ENCODE measurements around the gene RIN3.
"Not testable (repeated sequence)": the region's sequence is repeated elsewhere in the genome, so short reads cannot be mapped to it uniquely, and the experiment has no call there.

RIN3 gene

DNA sequence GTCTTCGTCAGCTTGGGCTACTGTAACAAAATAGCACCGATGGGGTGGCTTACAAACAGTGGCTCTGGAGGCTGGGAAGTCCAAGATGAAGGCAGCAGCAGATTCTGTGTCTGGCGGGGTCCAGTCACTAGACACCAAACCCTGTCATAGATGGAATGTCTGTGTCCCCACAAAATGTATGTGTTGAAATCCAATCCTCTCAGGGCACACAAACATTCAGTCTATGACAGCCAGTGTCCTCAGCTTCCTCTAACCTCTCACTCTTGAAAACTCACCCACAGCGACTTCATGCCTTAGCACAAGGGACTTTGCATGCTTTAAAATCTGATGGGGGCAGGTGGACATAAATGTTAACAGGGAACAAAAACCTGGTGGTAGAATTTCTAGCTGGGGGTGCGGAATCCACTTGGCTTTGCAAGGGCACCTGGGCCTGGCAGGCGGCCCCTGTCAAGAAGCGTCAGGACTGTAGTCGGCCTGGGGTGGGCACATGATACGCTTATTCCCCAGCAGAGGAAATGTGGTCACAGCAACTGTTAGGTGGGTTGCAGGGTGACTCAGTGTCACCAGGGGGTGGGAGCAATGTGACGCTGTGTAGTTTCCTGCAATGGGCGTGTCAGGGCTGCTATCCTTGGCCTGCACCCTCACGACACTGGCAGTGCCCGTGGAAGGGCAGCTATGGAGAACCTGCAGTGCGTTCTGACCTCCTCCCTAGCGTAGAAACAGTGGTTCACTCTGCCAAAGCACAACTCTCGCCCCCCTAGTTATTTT, 17.7 kb downstream of the RIN3 start:
- DNase-seq = no peak

DNA sequence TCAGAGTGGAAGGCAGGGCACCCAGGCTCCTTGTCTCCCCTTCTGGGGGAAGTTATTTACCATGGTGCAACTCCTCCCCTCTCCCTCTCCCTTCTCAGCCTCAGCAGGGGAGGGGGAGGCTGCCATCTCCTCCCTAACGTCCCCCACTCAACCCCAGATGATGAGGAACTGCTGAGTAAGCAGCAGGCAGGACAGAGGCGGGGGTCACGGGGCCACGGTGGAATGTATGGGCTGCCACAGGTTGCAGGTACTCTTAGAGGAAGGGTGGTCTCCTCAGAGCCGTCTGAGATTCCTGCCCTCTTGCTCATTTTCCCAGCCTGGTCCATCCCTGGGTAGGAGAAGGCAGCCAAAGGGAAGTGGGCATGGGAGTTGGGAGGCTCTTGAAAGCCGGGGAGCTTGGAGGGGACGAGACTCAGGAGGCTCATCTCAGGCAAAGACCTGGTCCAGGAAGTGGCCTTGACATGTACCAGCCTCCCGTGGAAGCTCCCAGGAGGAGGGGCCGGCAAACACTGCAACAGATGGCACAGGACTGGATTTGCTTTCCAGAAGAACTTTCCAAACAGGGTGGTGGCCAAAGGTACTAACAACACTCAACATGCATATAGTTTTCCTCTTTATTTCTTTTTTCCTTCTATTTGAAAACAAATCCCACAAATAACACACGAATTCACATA, 19.0 kb downstream of the RIN3 start:
- DNase-seq = no peak

DNA sequence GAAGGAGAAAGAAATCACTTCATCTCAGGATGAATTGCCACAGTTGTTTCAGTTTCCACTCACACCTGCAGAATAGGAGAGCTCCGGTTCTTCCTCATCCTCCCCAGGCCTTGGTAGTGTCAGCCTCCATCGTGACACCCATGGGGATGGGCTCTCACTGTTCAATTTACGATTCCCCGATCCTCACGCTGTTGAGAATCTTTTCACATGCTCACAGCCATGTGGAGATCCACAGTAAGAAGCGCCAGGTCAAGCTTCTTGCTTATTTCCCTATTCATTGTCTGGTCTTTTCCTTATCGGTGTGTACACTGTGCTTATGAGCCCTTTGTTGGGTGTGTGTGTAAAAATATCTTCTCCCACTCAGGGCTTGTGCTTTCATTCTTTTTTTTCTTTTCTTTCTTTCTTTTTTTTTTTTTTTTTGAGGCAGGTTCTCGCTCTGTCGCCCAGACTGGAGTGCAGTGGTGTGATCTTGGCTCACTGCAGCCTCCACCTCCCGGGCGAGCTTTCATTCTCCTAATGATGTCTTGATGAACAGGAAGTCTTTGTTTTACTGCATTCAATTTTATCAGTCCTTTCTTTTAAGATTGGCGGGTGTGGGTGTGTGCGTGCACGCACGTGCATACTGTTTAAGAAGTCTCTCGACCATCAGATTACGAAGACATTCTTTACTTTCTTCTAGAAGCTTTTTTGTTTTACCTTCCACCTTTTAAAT, 21.5 kb downstream of the RIN3 start:
- DNase-seq = no peak

DNA sequence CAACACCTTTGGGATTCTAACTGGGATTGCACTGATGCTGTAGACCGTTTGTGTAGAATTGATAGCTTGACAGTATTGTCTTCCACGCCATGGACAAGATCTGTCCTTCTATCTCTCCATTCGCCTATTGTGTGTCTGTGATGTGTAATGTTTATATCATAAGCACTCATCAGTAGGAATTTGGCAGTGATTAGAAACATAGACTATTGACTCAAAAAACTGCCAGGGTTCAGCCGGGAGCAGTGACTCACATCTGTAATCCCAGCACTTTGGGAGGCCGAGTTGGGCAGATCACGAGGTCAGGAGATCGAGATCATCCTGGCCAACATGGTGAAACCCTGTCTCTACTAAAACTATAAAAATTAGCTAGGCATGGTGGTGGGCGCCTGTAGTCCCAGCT, 22.6 kb downstream of the RIN3 start:
- DNase-seq = not testable (repeated sequence)

DNA sequence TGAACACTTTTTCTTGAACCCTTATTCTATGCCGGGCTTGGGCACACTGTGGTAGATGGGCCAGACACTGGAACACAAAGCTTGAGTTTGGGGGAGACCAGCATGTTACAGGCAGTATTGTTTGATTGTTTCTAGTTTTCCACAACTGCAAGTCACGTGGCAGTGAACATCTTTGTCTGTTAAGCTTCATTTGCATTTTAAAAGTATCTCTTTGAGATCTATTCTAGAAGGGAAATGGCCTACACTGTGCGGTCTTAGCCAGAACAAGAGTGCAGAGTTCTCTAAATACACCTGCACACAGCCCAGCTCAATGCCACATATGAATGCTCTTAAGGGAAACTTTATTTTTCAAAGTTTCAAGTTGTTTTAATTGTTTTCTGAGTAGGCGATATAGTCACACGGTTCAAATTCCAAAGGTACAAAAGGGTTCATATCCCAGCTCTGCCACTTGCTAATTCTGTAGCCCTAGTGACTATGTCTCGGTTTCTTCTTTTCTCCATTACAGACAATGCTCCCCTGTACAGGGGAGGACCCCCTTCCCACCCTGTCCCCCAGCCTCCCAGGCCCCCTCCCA, 24.9 kb downstream of the RIN3 start:
- no peak for DNase-seq

DNA sequence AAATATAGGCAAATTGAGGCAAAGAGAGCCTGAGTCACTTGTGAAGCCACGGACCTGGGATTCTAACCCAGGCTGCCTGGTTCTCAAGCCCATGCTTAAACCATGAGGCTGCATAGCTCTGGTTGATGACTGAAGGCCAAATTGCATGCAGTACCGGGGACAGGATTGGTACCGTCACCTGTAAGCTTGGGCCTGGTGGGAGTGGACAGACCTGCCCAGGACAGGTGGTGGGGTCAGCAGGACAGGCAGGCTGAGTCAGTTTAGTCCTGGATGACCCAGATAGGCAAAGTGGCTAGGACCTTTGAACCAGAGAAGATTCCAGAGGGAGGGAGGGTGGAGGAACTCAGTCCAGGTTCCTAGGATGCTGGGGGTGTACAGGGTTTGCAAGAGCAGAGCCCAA, 25.8 kb downstream of the RIN3 start:
- no peak for DNase-seq

DNA sequence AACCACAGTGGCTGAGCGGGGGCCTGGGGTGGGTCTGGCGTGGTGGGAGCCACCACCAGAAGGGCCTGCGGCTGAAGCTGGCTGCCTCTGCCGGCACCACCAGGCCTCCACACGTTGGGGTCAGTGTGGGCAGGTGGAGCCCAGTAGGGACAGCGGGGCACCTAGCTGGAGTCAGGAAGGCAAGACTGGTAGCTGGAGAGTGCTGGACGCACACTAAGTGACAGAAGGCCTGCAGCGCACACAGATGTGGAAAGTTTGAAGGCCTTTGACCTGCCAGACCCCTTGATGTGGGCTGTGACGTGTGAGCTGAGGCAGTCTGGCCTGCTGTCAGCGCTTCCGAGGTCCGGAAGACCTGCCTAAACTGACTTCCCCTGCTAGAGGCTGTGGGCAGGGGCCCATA, 26.3 kb downstream of the RIN3 start:
- DNase-seq = no peak

DNA sequence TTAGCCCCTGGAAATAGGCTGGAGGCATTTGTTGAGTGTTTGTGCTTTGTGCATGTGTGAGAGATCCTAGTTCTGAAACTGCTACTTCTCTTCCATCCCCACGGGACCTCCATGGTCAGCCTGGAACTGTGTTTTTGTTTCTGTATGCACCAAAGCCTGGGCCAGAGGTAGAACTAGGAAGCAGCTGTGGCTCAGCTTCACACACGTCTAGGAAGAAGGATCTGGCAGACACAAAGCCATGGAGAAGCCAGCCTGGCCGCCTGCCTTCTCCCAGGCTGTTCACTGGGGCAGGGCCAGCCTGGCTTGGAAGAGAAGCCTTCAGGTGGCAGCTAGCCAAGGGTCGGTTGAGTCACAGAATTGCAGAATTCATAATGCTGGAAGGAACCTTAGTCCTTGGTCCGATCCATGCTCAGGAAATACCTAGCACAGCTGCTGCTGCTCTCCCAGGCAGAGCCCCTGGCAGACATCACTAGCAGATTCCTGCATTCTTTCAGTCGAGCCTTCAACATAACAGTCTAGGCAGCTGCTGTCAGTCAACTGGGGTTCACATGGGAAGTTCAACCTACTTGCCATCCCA, 27.0 kb downstream of the RIN3 start:
- DNase-seq = peak; percentile 61

DNA sequence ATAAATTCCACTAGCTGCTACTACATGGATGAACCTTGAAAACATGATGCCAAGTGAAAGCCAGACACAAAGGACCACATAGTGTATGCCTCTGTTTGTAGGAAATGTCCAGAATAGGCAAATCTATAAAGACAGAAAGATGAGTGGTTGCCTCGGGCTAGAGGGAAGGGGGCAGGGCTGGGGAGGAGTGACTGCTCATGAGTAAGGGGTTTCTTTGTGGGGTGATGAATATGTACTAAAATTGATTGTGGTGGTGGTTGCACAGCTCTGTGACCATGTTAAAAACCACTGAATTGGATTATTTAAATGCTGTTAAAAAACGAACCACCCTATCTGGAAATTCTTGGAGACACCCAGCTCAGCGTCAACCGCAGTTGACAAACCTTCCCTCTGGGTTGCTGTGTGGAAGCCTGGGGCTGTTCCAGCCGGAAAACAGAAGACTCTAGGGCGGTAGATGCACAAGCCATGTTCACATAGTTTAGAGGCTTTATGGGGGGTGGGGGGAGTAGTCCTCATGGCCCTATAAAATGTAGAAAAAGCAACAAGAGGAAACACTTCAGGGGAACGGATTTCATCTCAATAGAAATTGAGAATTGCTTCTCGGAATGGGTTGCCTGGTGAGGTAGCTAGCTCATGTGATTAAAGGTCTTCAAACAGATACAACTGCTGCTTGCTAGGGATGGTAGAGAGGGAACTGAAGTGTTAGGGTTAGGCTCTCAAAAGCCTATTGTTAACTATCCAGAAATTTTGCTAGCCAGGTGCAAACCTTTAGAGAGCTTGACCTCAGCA, 29.4 kb downstream of the RIN3 start:
- peak; percentile 15 for DNase-seq

DNA sequence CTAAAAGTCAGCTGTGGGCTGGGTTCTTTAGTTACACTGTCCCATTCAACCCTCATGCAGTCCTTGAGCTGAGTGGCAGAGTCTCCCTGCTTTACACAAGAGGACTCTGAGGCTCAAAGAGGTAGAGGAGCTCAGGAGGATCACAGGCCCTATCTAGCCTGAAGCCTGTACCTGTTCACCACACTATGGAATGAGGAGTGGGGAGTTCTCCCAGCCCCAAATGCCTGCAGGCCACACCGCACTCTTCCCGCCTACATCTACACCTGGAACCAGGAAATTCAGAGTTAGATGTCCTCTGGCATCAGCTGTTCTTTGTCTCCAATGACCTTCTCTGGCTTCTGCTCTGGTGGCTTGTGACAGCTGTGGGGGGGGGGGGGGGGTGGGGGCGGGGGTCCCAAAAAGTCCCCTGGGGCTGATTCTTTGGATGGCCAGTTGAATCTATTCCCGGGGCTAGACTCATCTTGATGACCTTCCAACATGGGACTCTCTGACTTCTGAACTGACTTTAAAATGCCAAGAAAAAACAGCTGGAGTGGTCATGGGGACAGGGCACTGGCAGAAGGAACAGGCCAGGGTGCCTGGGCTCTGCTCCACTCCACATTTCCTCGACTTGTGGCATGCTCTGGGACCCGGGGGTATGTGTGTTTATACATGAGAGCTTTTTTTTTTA, 30.6 kb downstream of the RIN3 start:
- no peak for DNase-seq

DNA sequence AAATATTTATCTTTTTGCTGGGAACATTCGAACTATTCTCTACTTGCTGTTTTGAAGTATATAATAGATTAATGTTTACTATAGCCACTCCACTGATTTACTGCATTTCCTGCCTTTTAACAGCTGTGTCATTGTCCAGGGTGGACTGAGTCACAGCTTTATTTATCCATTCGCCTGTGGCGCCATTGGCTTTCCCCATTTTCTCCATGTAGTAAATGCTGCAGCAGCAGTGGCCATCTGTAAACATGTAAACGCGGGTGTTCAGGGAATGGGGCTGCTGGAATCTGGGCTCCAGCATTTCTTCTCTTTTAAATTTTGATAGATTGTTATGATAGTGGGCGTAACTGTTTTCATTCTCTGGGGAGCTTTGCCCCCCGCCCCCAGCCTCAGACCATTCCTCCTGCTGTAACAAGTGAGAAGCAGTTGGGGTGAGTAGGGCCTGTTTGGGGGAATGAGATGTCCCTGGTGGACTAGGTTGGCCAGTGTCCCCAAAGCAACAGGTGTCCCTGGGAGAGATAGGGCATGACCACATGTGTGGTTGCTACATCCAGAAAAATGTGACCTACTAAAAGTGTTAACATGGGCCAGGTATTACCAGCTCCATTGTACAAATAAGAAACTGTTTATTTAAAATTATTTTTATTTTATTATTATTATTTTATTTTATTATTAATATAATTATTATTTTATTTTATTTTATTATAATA, 32.9 kb downstream of the RIN3 start:
- DNase-seq = peak; percentile 42

DNA sequence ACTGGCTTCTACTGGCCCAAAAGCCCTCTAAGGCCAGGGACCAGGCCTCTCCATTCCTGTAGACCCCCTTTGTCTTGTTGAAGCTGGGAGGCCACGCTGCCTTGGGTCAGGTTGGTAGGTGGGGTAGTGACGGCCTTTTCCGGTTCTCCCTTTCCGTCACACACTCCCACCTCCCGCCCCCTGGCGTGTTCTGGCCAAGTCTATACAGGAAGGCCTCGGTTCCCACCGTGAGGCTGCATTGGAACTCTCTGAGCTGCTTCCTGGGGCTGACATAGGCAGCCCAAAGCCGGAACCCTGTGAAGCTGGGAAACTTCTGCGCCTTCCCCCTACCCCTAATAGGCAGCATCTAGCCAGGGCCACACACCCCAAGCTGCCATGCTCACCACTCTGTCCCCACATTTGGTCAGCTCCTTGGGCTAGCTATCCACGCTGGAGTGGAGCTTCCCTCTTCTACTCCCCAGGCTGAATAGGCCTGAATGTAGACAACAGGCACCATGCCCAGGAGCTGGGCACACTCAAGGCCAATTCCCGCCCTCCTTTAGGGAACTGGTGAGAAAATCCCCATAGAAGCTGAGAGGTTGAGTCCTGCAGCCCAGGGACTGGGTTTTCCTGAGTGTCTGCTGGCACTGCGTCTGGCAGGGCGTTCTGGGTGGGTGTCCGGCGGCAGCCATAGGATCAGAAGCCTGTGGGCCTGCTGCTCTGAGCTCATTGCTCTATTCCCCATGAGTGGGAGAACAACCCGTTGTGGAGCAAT, 35.7 kb downstream of the RIN3 start:
- no peak for DNase-seq

DNA sequence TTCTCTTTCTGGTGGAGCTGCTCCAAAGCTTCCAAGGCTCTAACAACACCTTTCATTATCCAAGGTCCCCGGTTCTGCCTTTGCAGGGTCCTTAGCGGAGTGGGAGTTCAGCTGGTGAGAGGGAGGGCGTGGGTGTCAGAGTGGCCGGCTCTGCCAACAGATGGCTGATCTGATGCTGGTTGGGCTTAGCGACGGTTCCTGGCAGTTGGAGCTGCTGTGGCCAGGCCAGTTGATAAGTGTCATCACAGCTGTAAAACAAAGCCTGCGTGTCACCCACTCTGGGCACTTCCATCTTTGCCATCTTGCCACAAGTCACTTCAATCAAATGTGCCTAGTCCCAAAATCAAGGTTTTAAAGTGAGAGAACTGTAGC, 36.3 kb downstream of the RIN3 start:
- DNase-seq = peak; percentile 31

DNA sequence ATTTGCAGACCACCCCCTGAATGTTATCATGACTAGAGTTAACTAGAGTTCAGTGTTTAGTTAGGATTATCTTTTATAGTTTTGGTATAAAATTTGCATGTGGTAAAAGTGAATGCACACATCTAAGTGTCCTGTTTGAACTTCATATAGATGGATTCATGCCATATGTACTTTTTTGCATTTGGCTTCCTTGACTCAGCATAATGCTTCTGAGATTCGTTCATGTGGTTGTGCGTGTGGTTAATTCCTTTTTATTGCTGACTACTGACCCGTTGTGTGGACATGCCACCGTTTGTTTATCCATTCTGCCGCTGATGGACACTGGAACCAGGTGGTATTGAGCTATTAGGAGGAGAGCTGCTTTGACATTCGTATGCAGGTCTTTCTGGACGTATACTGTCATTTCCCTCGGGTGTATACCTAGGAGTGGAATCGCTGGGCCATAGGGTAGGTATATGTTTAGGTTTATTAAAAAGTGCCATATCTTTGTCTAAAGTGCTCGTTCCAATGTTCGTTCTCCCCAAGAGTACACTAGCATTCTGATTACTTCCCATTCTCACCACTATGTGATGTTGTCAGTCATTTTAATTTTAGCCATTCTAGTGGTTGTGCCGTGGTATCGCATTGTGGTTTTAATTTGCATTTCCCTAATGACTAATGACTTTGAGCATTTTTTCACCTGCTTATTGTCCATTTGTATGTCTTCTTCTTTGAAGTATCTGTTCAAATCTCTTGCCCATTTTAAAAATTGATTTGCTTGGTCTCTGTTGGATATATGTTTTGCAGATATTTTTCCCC, 37.7 kb downstream of the RIN3 start:
- peak; percentile 13 for DNase-seq

DNA sequence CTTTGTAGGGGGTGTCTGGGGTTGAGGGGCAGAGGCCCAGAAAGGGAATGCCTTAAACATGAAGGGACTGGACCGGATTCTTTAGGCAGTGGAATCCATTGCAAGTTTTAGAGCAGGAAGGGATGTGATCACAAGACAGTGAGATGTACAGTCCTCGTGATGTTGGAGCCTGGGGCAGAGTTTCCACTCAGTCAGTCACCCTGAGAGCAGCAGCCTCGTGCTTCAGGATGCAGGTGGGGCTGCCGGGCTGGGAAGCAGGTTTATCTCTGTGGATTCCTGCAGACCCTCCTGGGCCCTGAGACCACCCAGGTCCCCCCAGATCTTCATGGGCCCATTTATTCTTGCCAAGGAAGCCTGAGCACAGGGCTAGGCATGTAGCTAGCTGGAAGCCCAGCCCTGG, 38.5 kb downstream of the RIN3 start:
- DNase-seq = no peak

DNA sequence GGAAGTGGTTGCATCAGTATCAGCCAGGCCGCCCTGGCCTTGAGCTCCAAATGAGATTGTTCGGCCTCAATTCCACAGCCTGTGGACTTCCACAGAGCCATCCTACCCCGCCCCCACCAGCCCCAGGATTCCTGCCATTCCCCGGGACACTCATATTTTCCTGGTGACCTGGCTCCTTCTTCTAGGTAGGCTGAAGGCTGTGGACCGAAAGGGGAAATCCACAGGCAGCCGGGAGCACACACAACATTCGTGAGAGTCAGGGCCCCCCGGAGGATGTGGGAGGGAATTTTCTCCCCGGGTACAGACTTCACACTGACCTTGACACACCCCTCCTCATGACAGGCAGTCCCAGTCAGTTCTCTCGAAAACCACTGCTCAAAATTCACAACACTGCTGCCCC, 39.9 kb downstream of the RIN3 start:
- DNase-seq = no peak

DNA sequence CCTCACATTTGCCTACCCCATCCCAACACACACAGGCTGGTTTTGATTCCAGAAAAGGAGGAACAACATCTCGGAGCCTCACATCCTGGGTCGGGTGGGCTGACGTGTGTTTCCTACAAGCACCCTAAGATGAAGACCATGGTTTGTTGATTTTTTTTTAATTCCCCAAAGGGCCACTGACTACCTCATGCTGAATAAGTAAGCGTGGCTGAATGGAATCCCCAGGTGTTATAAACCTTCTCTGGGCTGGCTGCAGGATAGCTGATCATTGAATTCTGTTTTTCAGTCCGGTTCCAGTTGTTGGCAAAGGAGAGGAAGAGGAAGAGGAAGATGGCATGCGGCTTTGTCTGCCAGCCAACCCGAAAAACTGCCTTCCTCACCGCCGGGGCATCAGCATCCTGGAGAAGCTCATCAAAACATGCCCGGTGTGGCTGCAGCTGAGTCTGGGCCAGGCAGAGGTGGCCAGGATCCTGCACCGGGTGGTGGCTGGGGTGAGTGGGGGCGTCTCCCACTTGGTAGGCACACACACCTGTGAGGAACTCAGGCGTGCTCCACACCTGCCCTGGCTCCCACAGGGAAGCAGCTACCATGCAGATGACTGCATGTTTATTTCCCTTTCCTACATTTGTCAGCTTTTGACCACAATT, 42.0 kb downstream of the RIN3 start:
- DNase-seq = no peak

DNA sequence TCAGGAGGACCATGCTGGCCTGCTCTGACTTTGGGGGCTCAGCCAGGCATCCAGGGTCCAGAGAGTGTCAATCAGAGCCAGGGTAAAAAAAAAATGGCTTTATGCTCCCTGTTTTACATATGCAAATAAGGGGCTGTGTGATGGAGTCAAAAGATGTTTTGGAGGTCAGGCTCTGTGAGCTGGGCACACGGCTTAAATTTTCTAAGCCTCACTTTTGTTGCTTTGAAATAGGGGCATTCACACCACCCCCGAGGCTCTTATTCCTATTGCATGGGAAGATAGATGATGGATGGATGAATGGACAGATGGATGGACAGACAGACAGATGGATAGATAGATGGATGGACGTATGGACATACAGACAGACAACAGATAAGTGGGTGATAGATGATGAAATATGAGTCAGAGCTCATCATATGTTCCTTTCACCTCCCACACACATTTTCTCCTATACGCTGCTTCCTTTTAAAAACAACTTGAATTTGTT, 42.7 kb downstream of the RIN3 start:
- DNase-seq = no peak

All from eye (tissue), 1 donor.